Measurements from ENCODE around the gene PDLIM1.

- TF ChIP-seq POLR2A (IDR thresholded peaks at IDR 0.05) = no peak
- no peak for TF ChIP-seq CTCF (IDR thresholded peaks at IDR 0.05)
Observed at GRCh38 chr10:95333997-95334804, 43.4 kb upstream of the PDLIM1 start.
